PC-9 (cell line): Measurements from ENCODE around the gene TXLNA.

ENCODE experiments used
- EZH2 ChIP-seq: fragments of 200-600 bp; sonication (generic); IDR thresholded peaks from 2 replicates; pipeline ENCODE4 v1.8.0; 2017; ENCODE audit warnings: antibody characterized with exemption, low read depth
- TF ChIP-seq, protein P1 (sequence below): fragments of 200-600 bp; sonication (generic); conservative IDR thresholded peaks from 2 replicates; pipeline ENCODE4 v1.6.1; 2017; ENCODE audit warnings: mixed run types, antibody characterized with exemption, mild to moderate bottlenecking, moderate library complexity

DNA sequence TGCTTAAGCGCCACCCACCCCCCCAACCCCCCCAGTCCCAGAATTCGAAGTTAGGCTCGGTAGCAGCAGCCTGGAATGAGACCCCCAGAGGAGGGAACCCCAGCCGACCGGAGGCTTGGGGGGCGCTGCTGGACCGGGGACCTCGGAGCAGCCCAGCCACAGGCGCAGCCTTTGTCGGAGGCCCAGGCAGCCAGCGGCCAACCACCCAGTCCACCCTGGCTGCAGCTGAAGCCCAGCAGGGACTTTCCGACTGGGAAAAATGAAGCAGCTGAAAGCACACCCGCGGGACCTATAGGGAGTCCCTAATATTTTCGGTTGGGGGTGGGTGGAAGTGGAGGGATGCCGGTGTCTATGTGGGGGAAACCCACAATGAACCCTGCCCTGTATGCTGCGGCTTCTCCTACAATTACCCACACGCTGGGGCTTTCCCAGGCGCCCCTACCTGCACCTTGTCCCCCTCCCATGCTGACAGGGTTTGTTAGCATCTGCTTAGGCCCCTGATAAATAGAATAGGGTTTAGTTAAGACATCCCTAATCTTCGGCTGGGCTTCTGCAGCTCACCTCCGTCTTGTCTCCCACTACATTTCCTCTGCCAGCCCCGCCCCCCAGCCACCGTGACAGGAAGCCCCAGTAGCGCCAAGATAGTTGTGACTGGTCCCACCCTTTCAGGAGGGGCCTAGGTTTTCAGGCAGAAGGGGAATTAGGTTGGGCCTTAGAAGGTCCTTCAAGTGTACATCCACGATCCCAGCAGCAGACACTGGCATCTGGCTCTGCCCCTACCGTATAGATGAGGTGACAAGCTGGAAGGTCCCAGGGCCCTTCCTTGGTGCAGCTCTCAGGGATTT, 21.8 kb downstream of the TXLNA start:
- TF ChIP-seq, protein P1, sequence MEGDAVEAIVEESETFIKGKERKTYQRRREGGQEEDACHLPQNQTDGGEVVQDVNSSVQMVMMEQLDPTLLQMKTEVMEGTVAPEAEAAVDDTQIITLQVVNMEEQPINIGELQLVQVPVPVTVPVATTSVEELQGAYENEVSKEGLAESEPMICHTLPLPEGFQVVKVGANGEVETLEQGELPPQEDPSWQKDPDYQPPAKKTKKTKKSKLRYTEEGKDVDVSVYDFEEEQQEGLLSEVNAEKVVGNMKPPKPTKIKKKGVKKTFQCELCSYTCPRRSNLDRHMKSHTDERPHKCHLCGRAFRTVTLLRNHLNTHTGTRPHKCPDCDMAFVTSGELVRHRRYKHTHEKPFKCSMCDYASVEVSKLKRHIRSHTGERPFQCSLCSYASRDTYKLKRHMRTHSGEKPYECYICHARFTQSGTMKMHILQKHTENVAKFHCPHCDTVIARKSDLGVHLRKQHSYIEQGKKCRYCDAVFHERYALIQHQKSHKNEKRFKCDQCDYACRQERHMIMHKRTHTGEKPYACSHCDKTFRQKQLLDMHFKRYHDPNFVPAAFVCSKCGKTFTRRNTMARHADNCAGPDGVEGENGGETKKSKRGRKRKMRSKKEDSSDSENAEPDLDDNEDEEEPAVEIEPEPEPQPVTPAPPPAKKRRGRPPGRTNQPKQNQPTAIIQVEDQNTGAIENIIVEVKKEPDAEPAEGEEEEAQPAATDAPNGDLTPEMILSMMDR = no peak
- no peak for TF ChIP-seq EZH2
